ENCODE measurements around the gene KCNF1. TPM values are rescaled to one million over a fixed set of nuclear protein-coding genes. Genes with fewer than 3 reads are reported as not detected.

The KCNF1 gene
- total RNA-seq, 1 experiment from 2014 or later: 1.2 TPM

DNA sequence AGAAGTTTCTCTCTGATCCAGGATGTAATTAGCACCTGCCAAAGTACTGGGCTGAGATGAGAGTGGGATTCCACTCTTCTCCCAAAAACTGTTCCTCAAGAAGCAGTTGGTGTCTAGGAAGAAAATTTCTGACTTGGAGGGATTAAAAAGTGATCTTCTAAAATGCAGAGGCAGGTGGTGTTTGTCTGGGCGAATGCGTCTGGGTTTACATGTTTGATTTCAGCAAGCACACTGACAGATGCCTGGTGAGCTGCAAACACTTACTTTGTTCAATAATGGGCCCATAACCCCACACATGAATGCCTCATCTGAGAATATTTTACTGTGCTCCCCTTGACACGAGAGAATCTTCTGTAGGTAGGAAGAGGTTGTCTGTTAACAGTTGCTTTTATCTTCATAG lies 24.3 kb upstream of the KCNF1 start:
- Mint-ChIP-seq H3K27me3 (ENCODE audit: low read depth) (no peaks in the 10 kb centered on the region; the same call in 1 of the 2 replicates), H3K4me3 (no peak overlapping the region), H3K9me3 (no peaks in the 10 kb centered on the region; the same call in 1 of the 2 replicates), H3K27ac (no peak overlapping the region), H3K4me1 (peaks cover 30% of the 10 kb centered on the region), H3K36me3 (no peaks in the 10 kb centered on the region)
- ChIA-PET CTCF (interaction anchor here (1.4 kb wide), 1 partner anchor 55 kb away, joined by 4 read pairs; no protein-coding TSS in a partner anchor), POLR2A (no interaction called here)
- DNase-seq (ENCODE audit: low spot score): no peak
- TF ChIP-seq NFATC4 (CRISPR knock-in tag; IDR thresholded peaks at IDR 0.05) (no peak), SMAD3 (CRISPR knock-in tag; IDR thresholded peaks at IDR 0.05; ENCODE audit: borderline replicate concordance) (no peak), ETV6 (CRISPR knock-in tag; IDR thresholded peaks at IDR 0.05) (no peak), RORB (CRISPR knock-in tag; IDR thresholded peaks at IDR 0.05) (no peak), ZNF138 (CRISPR knock-in tag; conservative IDR thresholded peaks at IDR 0.05) (no peak), MXD4 (CRISPR knock-in tag; IDR thresholded peaks at IDR 0.05; ENCODE audit: borderline replicate concordance) (no peak), ZNF671 (CRISPR knock-in tag; IDR thresholded peaks at IDR 0.05) (no peak), SP1 (CRISPR knock-in tag; conservative IDR thresholded peaks at IDR 0.05) (no peak), RELA (CRISPR knock-in tag; IDR thresholded peaks at IDR 0.05; ENCODE audit: borderline replicate concordance) (no peak), ELF4 (CRISPR knock-in tag; IDR thresholded peaks at IDR 0.05; ENCODE audit: low read depth) (no peak), IRF2 (CRISPR knock-in tag; IDR thresholded peaks at IDR 0.05; ENCODE audit: borderline replicate concordance, low read depth) (no peak), NR2C2 (CRISPR knock-in tag; IDR thresholded peaks at IDR 0.05) (no peak), NFYB (CRISPR knock-in tag; conservative IDR thresholded peaks at IDR 0.05; ENCODE audit: low read depth) (no peak), TEAD4 (CRISPR knock-in tag; IDR thresholded peaks at IDR 0.05) (no peak), TCF7 (CRISPR knock-in tag; IDR thresholded peaks at IDR 0.05; ENCODE audit: low read depth) (no peak)
- TF ChIP-seq, protein P1, sequence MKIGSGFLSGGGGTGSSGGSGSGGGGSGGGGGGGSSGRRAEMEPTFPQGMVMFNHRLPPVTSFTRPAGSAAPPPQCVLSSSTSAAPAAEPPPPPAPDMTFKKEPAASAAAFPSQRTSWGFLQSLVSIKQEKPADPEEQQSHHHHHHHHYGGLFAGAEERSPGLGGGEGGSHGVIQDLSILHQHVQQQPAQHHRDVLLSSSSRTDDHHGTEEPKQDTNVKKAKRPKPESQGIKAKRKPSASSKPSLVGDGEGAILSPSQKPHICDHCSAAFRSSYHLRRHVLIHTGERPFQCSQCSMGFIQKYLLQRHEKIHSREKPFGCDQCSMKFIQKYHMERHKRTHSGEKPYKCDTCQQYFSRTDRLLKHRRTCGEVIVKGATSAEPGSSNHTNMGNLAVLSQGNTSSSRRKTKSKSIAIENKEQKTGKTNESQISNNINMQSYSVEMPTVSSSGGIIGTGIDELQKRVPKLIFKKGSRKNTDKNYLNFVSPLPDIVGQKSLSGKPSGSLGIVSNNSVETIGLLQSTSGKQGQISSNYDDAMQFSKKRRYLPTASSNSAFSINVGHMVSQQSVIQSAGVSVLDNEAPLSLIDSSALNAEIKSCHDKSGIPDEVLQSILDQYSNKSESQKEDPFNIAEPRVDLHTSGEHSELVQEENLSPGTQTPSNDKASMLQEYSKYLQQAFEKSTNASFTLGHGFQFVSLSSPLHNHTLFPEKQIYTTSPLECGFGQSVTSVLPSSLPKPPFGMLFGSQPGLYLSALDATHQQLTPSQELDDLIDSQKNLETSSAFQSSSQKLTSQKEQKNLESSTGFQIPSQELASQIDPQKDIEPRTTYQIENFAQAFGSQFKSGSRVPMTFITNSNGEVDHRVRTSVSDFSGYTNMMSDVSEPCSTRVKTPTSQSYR (CRISPR knock-in tag; IDR thresholded peaks at IDR 0.05): no peak
- TF ChIP-seq, protein P2, sequence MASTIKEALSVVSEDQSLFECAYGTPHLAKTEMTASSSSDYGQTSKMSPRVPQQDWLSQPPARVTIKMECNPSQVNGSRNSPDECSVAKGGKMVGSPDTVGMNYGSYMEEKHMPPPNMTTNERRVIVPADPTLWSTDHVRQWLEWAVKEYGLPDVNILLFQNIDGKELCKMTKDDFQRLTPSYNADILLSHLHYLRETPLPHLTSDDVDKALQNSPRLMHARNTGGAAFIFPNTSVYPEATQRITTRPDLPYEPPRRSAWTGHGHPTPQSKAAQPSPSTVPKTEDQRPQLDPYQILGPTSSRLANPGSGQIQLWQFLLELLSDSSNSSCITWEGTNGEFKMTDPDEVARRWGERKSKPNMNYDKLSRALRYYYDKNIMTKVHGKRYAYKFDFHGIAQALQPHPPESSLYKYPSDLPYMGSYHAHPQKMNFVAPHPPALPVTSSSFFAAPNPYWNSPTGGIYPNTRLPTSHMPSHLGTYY (CRISPR knock-in tag; IDR thresholded peaks at IDR 0.05): no peak
- TF ChIP-seq, protein P3, sequence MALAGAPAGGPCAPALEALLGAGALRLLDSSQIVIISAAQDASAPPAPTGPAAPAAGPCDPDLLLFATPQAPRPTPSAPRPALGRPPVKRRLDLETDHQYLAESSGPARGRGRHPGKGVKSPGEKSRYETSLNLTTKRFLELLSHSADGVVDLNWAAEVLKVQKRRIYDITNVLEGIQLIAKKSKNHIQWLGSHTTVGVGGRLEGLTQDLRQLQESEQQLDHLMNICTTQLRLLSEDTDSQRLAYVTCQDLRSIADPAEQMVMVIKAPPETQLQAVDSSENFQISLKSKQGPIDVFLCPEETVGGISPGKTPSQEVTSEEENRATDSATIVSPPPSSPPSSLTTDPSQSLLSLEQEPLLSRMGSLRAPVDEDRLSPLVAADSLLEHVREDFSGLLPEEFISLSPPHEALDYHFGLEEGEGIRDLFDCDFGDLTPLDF (CRISPR knock-in tag; IDR thresholded peaks at IDR 0.05): no peak
- TF ChIP-seq, protein P4, sequence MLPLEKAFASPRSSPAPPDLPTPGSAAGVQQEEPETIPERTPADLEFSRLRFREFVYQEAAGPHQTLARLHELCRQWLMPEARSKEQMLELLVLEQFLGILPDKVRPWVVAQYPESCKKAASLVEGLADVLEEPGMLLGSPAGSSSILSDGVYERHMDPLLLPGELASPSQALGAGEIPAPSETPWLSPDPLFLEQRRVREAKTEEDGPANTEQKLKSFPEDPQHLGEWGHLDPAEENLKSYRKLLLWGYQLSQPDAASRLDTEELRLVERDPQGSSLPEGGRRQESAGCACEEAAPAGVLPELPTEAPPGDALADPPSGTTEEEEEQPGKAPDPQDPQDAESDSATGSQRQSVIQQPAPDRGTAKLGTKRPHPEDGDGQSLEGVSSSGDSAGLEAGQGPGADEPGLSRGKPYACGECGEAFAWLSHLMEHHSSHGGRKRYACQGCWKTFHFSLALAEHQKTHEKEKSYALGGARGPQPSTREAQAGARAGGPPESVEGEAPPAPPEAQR (CRISPR knock-in tag; IDR thresholded peaks at IDR 0.05): no peak
- TF ChIP-seq, protein P5, sequence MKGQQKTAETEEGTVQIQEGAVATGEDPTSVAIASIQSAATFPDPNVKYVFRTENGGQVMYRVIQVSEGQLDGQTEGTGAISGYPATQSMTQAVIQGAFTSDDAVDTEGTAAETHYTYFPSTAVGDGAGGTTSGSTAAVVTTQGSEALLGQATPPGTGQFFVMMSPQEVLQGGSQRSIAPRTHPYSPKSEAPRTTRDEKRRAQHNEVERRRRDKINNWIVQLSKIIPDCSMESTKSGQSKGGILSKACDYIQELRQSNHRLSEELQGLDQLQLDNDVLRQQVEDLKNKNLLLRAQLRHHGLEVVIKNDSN (CRISPR knock-in tag; IDR thresholded peaks at IDR 0.05): no peak
- no peak for ATAC-seq
